Naive thymus-derived CD8-positive, alpha-beta T cell (primary cell): Measurements from ENCODE around the gene PPFIBP1. TPM values are rescaled to one million over a fixed set of nuclear protein-coding genes. Genes with fewer than 3 reads are reported as not detected.

ENCODE experiments used
- ATAC-seq, 2 donors: fragments of 150-1000 bp; cut with Tn5 transposase in 1 of 2; sonication (Bioruptor Pico), chemical (Tn5 transposase) in 1 of 2; 1 replicate in 1 of 2; 2 replicates in 1 of 2; pipeline ENCODE4 v1.10.0; 2021; ENCODE audit warnings: mild to moderate bottlenecking in 2 of 2, moderate library complexity in 2 of 2
- POLR2A ChIA-PET: fragments of 350-600 bp; sonication (Branson Sonifier 250); formaldehyde crosslinking; loops from one replicate; lab custom pipeline; 2021; ENCODE audit warnings: antibody characterized with exemption; lab: Charles Lee
- DNase-seq, 10 donors: peaks; one replicate each; pipeline versions ENCODE4 v3.0.0 to v3.0.0-alpha.2; 2020 to 2022
- H3K27ac Mint-ChIP-seq, 10 donors: one replicate each; pipeline ENCODE4 v1.8.0; 2020 to 2022; ENCODE audit warnings: mild to moderate bottlenecking in 10 of 10, mixed read lengths in 10 of 10, moderate library complexity in 4 of 10, inconsistent platforms in 1 of 10
- H3K27me3 Mint-ChIP-seq, 5 donors: one replicate each; pipeline ENCODE4 v1.8.0; 2021 to 2022; ENCODE audit warnings: mixed read lengths in 5 of 5
- H3K36me3 Mint-ChIP-seq, 3 donors: one replicate each; pipeline ENCODE4 v1.8.0; 2020 to 2022; ENCODE audit warnings: mixed read lengths in 3 of 3, mild to moderate bottlenecking in 2 of 3, inconsistent platforms in 1 of 3
- H3K4me1 Mint-ChIP-seq, 4 donors: one replicate each; pipeline ENCODE4 v1.8.0; 2021 to 2022; ENCODE audit warnings: mixed read lengths in 4 of 4
- H3K4me3 Mint-ChIP-seq, 10 donors: one replicate each; pipeline ENCODE4 v1.8.0; 2020 to 2022; ENCODE audit warnings: mild to moderate bottlenecking in 10 of 10, mixed read lengths in 10 of 10, moderate library complexity in 6 of 10, inconsistent platforms in 1 of 10
- H3K9me3 Mint-ChIP-seq, 9 donors: one replicate each; pipeline ENCODE4 v1.8.0; 2020 to 2022; ENCODE audit warnings: mixed read lengths in 9 of 9, mild to moderate bottlenecking in 3 of 9, inconsistent platforms in 1 of 9, moderate library complexity in 1 of 9
- polyA plus RNA-seq, 3 donors: library from polyadenylated mRNA; unstranded; fragments of 300-500 nt; fragmentation: Illumina TruSeq; gene quantifications; one replicate each; pipeline ENCODE4 v1.2.3, GENCODE V29; 2021
- total RNA-seq, 8 experiments: library from RNA in 2 of 8; stranded (reverse) in 2 of 8; gene quantifications; one replicate each; pipeline ENCODE4 v1.2.3 and lab custom pipeline; 2021 to 2026

Gene PPFIBP1
- total and polyA plus RNA-seq, 5 experiments from 2014 or later: 3.8 to 9.2 (median 4.1) TPM

DNA sequence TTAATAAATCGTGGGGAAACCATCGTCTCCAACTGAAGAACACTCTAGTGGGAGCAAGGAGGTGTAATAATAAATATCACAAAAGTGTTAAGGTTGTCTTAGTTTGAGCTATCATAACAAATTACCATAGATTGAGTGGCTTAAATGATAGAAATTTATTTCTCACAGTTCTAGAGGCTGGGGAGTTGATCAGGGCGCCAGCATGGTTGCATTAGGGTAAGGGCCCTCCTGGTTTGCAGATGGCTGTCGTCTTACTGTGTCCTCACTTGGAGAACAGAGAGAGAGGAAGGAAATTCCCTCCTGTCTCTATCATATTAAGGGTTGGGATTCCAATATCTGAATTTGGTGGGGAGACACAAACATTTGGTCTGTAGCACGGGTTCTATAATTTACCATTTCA is 219.6 kb downstream of the PPFIBP1 start:
- Mint-ChIP-seq H3K27ac (no peak overlapping the region), H3K4me3 (no peak overlapping the region), H3K27me3 (no peaks in the 10 kb centered on the region), H3K36me3 (peaks cover 0 to 78% (median 26%) of the 10 kb centered on the region in 3 donors), H3K9me3 (no peaks in the 10 kb centered on the region), H3K4me1 (peaks cover 0 to 6% (median 1%) of the 10 kb centered on the region in 4 donors)
- no peak for DNase-seq
- no peak for ATAC-seq
- POLR2A ChIA-PET: no interaction called here

Other genes starting within 250 kb of the PPFIBP1 start
- gene BMAL2, start 191.4 kb upstream of the PPFIBP1 start, total RNA-seq: not detected
- gene BMAL2, start 191.4 kb upstream of the PPFIBP1 start, polyA plus RNA-seq: not detected
- gene SMCO2, start 77.5 kb upstream of the PPFIBP1 start, total RNA-seq: not detected
- not detected for gene SMCO2, start 77.5 kb upstream of the PPFIBP1 start, polyA plus RNA-seq
- not detected for gene REP15, start 172.2 kb downstream of the PPFIBP1 start, total RNA-seq
- not detected for gene REP15, start 172.2 kb downstream of the PPFIBP1 start, polyA plus RNA-seq
- gene MRPS35, start 186.6 kb downstream of the PPFIBP1 start, total RNA-seq: 10 to 100 TPM; 26.6 to 27.3 TPM
- 10 to 100 TPM; 57.7 to 74.4 (median 65.9) TPM for gene MRPS35, start 186.6 kb downstream of the PPFIBP1 start, polyA plus RNA-seq